HG02852 (cell line): ENCODE data around the gene TTLL8.

Source experiments
- ATAC-seq: cut with Tn5 transposase; IDR thresholded peaks from one replicate; pipeline ENCODE4 v1.9.1; 2021; ENCODE audit warnings: mild to moderate bottlenecking, moderate library complexity; ENCODE audit not compliant: unreplicated experiment

TTLL8 gene

GRCh38 chr22:50062509-50063135 lies 4.5 kb upstream of the TTLL8 start:
- ATAC-seq: no peak

- ATAC-seq: no peak
These were observed 3.8 kb upstream of the TTLL8 start for GRCh38 chr22:50061824-50062355.

GRCh38 chr22:50061141-50061823 lies 3.2 kb upstream of the TTLL8 start:
- ATAC-seq: no peak

- ATAC-seq: no peak
These were observed 2.5 kb upstream of the TTLL8 start for GRCh38 chr22:50060441-50061140.

GRCh38 chr22:50059881-50060262 lies 1.8 kb upstream of the TTLL8 start:
- ATAC-seq: no peak

GRCh38 chr22:50058906-50059880 lies 1.1 kb upstream of the TTLL8 start:
- no peak for ATAC-seq

- ATAC-seq: no peak
These were observed 629 bp downstream of the TTLL8 start for GRCh38 chr22:50057278-50058060.

- no peak for ATAC-seq
These were observed 1.7 kb downstream of the TTLL8 start for GRCh38 chr22:50056214-50056972.

- no peak for ATAC-seq
These were observed 4.2 kb downstream of the TTLL8 start for GRCh38 chr22:50053861-50054260.

GRCh38 chr22:50051930-50052329 lies 6.2 kb downstream of the TTLL8 start:
- ATAC-seq: no peak

- ATAC-seq: no peak
These were observed 8.6 kb downstream of the TTLL8 start for GRCh38 chr22:50049299-50050195.

GRCh38 chr22:50048836-50049235 lies 9.3 kb downstream of the TTLL8 start:
- ATAC-seq: no peak

GRCh38 chr22:50048061-50048765 lies 9.9 kb downstream of the TTLL8 start:
- no peak for ATAC-seq

GRCh38 chr22:50047346-50047745 lies 10.8 kb downstream of the TTLL8 start:
- no peak for ATAC-seq

- ATAC-seq: no peak
These were observed 11.4 kb downstream of the TTLL8 start for GRCh38 chr22:50046481-50047245.

- no peak for ATAC-seq
These were observed 12.1 kb downstream of the TTLL8 start for GRCh38 chr22:50046019-50046415.
